Stimulated activated CD8-positive, alpha-beta memory T cell treated with anti-CD3 and anti-CD28 coated beads, Interleukin-4, amount 100 ng/mL, for 1 hour (primary cell): ENCODE measurements around the gene GFRA1.

Experiments
- DNase-seq, 2 donors: peaks; one replicate each; pipeline ENCODE4 v3.0.0-alpha.2; 2020; ENCODE audit warnings: low read depth in 2 of 2, low spot score in 1 of 2

GFRA1 gene

DNA sequence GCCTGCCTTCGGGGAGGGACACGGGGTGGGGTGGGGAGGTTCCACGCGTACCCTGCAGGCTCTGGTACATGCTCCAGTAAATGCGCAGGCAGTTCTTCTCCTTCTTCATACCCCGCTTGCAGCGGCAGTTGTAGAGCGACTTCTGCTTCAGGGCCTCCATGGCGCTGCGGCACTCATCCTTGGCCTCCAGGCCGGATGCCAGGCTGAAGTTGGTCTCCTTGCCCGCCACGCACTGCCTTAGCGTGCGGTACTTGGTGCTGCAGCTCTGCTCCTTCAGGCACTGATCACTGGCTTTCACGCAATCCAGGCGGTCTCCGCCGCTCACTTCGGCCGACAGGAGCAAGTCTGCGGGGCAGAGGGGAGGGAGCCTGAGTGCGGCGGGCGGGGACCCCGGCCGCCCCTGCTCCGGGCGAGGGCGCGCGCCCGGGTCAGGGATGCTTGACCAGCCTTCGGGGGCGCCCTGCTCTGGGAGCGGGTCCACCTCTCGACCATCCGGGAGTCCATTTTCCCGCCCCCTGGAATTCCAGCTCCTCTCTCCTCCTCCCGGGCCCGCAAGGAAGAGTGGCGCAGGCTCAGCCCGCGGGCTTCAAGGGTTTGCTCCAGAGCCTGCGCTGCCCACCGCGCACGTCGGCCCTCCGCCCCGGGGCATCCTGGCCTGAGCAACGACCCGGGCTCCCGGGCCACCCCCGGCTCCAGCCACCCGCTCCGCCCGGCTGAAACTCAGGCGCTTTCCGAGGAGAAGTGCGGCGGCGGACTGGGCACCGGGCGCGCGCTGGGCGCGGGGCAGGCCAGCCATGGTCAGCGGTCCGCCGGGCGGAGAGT is 2.0 kb downstream of the GFRA1 start:
- no peak for DNase-seq

DNA sequence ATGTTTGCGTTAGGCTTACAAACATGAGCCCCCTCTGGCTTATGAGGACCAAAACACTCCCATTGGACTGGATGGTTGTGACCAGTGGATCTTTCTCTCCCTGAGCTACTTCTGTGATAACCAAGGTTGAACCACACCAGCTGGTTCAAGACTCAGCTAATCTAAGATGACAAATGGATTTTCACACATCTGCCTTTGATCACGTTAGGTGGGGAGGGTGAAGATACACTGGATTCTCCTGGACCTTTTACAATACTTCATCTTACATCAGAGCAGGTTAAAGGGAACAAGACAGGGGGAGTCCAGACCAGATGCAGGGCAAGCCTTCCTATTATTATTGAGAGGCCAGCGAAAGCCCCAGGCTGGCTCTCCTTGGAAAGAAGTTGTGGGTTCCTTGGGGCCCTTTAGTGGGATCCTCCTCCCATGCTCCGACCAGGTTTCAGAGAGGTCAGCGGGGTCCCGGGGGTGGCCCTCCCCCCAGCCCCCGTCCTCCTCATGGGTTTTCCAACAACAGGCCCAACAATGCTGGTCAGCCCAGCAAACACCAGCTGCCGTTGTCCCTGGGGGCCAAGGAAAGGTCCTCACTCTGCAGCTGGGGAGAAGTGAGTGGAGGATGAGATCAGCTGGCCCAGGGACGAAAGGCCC is 2.8 kb downstream of the GFRA1 start:
- no peak for DNase-seq

DNA sequence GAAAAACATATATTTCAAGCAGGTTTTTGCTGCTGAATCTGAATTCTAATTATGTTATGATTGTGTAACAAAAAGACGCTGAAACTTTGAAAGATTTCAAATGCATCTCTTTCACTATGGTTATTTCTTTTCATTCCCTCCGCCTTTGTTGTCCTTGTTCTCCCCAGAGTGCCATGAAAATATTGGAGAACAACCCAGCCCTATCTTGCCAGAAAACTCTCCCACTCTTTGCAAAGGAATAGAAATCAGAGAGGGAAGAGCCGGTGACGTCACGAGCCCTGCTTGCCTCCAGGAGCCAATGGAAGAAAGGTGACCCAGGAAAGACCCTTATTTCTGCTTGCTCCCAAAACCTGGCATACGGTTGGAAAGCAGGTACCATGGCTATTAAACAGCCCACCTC is 3.4 kb downstream of the GFRA1 start:
- DNase-seq = no peak

DNA sequence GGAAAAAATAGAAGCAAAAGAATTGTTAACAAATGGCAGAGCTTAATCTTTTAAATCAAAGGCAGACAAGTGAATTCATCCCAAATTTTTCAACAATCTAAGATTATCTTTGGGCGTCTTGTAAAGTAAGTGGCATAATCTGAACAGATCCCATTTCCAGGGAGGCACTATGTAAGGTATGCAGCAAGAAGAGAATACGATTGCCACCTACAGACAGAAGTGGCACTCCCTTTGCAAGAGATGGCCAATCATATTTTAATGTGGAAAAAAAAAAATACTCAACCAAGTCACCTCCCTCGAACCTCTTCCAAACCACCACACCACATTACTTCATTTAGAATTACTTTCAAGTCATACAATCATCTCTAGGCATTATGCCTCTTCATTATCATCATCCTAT is 4.0 kb downstream of the GFRA1 start:
- no peak for DNase-seq

DNA sequence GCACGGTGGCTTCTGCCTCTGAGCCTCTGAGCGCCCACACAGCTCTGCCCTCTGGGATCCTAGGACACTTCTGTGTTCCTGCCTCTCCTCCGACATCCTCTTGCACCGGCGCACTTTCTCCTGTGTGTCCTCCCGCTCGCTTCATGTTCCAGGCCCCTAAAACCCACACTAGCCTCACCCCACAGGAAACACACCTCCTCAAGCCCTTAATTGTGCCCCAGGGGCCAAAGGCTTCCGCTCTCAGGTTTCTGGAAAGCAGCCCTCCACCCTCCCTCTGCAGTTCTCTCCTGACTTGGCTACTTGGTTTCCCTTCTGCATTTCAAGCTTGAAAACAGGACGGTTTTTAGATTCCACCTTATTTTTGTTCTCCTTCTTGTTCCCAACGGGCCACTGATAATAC is 7.3 kb downstream of the GFRA1 start:
- DNase-seq = no peak

DNA sequence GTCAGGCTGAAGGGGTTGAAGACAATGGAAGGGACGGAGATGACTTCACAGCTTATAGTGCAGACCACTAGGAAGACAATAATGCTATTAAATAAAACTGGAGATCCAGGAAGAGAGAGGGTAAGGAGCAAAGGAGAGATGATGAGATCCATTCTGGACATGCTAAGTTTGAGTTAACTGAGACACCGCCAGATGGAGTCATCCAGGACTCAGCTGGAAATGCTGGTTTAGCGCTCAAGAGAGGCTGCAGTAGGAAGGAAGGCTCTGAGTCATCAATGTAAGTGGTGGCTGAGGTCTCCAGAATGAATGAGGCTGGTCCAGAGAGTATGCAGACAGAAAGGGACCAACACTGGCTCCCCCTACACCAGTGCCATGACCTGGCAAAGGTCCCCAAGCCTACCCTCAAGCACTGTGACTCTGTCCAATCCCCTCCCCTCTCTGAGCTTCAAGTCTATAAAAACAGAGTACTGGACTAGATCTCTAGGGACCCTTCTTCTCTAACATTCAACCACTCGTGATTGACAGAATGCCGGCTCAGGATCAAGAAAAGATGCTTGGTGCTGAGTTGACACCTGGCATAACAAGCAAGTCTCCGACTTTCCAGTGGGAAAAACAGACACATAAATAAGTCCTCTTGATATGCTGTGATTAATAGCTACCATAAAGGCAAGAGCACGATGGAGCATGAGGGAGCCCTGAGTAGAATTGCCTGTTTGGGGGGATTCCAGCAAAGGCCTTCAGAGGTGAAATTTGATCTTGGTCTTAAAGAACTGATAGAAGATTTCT is 8.9 kb downstream of the GFRA1 start:
- no peak for DNase-seq

DNA sequence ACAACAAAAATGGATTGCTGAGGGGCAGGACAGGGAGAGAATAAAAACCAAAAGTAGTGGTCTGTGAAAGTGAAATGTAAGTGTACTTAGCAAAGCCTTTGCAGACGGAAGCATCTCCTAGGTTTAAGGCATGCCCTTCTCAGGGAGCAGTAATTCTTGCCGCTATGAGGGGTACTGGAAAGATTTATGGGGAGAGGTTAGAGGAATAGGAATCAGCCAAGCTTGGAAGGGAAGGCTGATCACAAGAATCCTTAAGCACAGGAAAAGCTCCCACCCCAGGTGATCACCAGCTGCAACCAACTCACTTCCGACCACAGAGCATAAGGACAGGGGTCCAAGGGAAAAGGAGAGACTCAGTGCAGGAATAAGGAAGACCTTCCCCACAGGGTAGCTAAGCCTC is 10.3 kb downstream of the GFRA1 start:
- no peak for DNase-seq

DNA sequence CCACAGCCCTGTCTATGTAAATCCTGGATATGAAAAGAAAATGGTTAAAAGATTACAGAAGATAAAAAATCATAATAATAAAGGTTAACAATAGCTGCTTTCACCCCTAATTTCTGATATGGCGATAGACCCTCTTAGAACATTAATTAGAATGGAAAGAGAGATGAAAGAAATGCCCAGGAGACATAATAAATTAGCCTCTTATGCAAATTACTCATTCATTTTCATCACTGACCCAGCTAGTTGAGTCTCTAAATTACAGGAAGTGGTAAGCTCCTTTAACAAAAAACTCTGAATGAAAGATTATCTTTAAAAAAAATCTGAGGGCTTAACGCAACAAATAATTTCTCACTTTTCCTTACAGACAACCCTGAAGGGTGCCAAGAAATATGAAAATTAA is 12.4 kb downstream of the GFRA1 start:
- no peak for DNase-seq

DNA sequence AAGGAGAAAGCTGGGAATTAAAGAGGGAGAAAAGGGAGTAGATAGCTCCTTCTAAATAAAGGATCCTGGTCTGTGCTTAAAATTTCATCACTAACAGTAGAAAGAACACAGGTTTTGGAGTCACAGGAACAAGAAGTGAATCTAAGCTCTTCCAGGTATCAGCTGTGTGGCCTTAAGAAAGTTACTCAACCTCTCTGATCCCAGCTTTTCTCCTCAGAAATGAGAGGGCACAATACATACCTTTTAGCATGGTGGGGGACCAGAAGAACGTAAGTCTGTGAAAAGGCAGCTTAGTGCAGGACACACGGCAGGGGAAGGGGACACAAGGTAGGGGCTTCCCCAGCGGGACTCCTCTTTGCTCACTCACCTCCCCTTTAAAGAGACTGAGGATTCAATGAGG is 13.4 kb downstream of the GFRA1 start:
- no peak for DNase-seq

DNA sequence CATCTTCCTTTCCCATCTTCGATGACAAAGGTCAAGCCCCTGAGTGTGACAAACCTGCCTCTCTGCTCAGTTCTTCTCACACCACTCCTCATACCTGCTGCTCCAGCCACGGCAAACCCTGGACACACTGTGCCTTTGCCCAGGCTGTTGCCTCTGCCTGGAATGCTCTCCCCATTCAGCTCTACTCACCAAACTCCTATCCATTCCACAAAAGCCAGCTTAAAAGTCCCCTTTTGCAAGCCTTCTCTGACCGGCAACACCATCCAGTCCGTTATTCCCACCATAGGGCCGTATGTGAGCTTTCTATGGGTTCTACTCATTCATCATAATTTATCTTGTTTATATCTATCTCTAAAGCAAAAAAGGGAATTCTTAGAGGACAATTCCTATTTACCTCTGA is 15.2 kb downstream of the GFRA1 start:
- DNase-seq = no peak

DNA sequence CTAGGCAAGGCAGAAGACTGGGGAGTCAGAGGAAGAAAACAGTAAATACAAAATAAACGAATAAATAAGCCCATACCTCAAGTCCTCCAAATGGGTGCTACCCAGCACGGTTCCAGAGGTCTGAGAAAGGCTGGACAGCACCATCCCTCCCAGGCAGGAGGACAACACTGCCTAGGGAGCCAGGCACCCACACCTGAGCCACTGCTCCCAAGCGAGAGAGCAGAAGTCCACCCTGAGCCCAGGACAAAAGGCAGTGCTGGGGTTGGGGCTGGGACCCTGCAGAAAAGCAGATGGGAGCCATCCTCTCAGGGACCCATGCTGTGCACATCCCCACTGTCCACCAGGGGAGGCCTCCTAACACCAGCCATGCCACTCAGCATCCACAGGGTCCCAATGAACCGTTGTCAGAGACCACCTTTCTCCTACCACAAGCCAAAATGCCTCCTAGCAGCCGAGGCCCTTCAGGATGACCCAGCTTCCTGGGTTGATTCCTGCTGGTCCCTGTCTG is 16.2 kb downstream of the GFRA1 start:
- DNase-seq = no peak

DNA sequence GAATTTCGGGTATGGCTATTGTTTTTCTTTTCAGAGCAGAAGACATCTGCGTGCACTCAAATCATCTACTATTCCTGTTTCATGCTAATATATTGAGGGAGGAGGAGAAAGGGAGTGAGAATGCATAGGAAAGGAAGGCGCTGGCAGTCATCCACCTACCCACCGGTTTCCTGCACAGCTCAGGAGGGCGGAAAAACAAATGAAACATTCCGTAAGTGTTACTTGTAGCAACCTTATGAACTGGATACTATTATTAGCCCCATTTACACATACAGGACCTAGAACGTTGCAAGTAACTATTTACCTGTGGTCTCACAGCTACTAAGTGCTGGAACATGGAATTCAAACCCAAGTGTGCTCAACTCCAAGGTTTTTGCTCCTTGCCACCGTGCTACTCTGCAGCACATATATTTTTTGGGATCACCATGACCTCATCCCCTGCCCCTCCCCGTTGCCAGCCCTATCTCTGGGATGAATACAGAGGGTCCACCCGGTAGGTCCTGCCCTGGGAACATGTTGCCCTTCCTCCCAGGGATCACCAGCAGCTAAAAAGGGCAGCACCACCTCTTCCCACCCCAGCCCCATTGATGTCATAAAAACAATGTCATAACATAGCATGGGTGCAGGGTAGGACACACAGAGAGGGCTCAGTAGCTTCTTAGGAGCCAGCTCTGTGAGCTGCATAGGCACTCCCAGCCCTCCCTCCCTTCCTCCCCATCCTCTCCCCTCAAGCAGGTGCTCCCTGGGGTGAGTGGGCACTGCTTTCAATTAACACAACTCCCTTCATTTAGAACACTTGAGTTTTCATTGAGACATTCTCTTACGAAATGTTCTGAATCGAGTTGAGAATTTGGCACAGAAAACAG is 16.9 kb downstream of the GFRA1 start:
- no peak for DNase-seq

DNA sequence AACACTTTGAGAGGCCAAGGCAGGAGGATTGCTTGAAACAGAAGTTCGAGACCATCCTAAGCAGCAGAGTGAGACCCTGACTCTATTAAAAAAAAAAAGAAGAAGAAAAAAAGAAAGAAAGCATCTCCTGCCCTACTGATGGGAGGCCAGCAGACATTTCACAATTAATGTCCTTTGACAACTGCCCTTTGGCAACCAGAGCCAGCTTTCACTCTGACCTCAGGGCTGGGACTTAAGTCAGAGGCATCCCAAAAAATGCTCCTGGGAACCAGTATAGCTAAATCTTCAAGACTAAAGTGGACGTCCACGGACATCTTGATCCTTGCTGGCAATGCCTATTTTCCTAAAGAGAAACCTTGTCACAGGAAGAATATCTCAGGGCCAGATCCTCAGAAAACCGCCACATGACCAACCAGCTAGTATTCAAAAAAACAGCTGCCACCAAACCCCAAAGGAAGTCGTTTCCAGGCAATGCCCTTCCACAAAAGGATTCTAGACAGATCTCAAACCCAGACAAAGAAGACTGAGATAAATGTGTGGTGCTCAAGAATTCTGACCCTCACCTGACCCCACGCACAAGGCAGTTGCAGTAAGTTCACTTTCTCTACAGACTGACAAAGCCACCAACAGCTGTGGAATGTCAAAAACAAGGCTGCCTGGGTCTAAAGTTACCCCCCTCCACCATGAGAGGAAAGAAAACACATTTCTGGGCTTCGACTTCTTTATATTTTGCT is 18.4 kb downstream of the GFRA1 start:
- no peak for DNase-seq

DNA sequence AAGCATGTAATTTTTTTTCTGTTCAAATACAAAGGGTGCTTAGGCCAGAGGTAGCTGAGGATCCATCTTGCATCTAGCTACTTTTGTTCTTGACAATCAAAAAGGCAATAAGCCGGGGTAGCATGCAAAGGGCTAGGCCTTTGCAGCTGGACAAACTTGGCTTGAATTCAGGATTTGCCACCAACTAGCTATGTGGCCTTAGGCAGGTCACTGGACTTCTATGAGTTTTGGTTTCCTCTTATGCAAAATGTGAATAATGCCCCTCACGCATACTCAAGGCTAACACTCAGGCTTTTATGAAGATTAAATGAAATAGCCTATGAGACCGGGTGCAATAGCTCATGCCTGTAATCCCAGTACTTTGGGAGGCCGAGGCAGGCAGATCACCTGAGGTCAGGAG is 19.3 kb downstream of the GFRA1 start:
- DNase-seq = no peak

DNA sequence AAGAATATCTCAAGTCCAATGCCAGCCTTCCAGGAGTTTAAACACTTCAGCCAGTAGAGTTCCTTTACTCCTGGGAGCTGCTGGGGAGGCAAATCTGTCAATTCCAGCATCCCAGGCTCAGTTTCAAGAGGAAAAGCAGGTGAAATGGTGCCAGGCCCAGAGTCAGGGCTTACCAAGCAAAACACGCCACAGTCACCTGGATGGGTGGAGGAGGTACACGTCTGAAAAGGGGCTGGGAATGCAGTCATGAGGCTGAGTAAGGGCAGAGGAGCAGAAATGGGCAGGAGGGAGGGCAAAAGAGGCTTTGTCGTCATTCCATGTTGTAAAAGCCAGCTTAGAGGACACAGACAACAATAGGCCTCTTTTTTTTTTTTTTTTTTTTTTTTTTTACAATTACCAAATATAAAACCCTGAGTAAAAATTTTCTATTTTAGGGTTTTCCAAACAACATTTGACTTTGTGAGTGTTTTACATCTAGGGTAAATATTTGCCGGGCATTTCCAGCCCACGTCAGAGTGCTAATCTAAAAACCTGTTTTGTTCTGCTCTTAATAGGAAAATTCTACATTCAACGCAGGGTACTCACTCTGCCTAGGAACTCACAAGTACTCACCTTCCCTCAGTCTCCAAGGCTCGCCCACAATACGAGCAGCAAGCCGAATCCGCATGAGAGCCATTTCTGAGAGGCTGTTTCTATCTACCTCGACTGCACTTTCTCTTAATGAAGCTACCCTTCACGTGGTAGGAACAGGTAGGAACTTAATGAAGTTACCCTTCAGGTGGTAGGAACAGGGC is 21.2 kb downstream of the GFRA1 start:
- DNase-seq = no peak

DNA sequence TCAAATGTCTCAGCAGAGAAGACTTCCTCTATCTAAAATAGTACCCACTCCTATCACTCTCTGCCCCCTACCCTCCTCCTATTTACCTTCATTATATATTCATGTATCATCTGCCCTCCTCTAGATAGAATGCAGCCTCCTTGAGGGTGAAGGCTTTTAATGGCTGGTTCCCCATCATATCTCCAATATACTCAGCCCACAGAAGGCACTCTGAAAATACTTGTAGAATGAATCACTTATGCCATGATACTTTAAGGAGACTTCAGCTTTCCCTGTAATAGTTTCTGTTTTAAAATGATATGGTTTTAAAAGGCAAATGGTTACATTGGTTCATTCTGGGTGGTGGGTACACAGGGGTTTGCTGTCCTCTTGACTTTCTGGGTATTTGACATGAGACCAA is 25.3 kb downstream of the GFRA1 start:
- DNase-seq = no peak

DNA sequence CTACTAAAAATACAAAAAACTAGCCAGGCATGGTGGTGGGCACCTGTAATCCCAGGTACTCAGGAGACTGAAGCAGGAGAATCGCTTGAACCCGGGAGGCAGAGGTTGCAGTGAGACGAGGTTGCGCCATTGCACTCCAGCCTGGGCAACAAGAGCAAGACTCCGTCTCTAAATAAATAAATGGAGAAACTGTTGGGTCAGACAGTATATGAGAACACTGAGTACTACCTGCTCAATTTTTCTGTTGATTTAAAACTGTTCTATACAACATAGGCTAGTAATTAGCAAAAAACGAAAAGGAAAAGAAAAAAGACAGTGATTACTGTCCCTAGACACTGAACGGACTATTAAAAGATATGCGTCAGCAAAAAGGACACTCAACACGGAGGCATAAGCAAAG is 26.7 kb downstream of the GFRA1 start:
- no peak for DNase-seq

DNA sequence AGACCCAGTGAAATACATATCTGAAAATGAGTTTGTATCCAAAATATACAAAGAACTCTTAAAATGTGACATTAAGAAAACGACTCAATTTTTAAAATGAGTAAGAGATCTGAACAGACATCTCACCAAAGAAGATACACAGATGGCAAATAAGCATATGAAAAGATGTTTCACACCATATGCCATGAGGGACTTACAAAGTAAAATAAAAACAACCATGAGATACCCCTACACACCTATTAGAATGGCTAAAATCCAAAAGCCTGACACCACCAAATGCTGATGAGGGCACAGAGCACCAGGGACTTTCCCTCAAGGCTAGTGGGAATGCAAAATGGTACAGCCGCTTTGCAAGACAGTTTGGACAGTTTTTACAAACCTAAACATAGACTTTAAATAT is 27.9 kb downstream of the GFRA1 start:
- DNase-seq = no peak

DNA sequence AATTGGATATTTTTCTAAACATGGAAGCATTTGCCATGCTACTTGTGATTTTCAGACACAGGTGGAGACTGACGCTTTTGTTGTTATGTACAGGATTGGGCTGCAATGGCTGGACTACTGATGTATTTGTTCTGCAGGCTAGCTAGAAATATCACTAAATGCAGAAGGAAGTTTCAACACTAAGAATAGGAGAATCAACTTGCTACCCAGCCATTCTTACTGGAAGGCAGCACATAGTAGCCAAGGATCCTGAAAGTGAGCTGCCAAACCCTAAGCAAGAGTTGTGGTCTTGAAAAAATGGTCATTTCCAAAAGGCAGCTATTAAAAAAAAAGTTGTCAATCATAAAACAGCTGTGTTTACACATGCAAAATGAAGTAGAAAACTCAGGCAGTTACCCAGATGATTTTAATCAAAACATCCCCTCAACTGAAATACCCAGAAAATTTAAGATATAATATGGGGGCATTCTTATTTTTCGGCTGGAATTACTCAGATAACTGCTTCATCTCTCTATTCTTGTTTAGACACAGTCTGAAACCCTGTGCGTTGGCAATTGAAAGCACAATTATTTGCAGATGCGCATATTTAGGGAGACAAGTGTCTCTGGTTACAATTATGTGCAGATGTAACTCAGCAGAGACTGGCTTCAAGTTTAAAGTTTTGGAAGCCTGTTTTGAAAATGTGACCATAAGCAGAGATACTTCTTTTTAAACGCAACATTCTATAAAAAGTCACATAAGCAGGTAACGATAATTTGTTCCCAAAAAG is 31.2 kb downstream of the GFRA1 start:
- DNase-seq = no peak
